Suprapubic skin (tissue), 3 donors: ENCODE measurements around the gene PCED1A.

Experiments used
- POLR2A ChIP-seq, 2 donors: fragments of 450-650 bp; IDR thresholded peaks; one replicate each; pipeline ENCODE4 v1.6.1; 2017; ENCODE audit warnings: antibody characterized with exemption in 2 of 2, mild to moderate bottlenecking in 2 of 2, moderate library complexity in 2 of 2
- TF ChIP-seq, protein P1 (sequence below), 2 donors: fragments of 200-600 bp in 1 of 2; fragments of 450-650 bp in 1 of 2; sonication (generic) in 1 of 2; IDR thresholded peaks; one replicate each; pipeline ENCODE4 v1.5.1; 2016 to 2019; ENCODE audit warnings: antibody characterized with exemption in 2 of 2, mild to moderate bottlenecking in 1 of 2, moderate library complexity in 1 of 2

DNA sequence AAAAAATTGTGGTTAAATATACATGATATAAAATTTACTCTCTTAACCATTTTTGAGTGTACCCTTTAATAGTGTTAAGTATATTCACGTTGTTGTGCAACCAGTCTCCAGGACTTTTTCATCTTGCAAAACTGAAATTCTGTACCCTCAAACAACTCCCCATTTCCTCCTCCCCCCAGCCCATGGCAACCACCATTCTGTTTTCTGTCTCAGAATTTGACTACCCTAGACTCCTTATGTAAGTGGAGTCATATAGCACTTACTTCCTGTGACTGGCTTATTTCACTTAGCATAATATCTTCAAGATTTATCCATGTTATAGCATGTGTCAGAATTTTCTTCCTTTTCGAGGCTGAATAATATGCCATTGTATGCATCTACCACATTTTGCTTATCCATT is 5.2 kb upstream of the PCED1A start:
- TF ChIP-seq, protein P1, sequence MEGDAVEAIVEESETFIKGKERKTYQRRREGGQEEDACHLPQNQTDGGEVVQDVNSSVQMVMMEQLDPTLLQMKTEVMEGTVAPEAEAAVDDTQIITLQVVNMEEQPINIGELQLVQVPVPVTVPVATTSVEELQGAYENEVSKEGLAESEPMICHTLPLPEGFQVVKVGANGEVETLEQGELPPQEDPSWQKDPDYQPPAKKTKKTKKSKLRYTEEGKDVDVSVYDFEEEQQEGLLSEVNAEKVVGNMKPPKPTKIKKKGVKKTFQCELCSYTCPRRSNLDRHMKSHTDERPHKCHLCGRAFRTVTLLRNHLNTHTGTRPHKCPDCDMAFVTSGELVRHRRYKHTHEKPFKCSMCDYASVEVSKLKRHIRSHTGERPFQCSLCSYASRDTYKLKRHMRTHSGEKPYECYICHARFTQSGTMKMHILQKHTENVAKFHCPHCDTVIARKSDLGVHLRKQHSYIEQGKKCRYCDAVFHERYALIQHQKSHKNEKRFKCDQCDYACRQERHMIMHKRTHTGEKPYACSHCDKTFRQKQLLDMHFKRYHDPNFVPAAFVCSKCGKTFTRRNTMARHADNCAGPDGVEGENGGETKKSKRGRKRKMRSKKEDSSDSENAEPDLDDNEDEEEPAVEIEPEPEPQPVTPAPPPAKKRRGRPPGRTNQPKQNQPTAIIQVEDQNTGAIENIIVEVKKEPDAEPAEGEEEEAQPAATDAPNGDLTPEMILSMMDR (IDR thresholded peaks at IDR 0.05), result no peak
- no peak for TF ChIP-seq POLR2A (IDR thresholded peaks at IDR 0.05)
